ENCODE results near the gene HES2.

The HES2 gene

GRCh38 chr1:6465461-6466005 is 45.8 kb upstream of the HES2 start:
- no peak for DNase-seq (ENCODE audit: low spot score)
- in situ Hi-C loops (cut with MboI; ENCODE audit: low sequenced_read_pairs, unreplicated experiment), result no loop called here
- TF ChIP-seq, protein P1, sequence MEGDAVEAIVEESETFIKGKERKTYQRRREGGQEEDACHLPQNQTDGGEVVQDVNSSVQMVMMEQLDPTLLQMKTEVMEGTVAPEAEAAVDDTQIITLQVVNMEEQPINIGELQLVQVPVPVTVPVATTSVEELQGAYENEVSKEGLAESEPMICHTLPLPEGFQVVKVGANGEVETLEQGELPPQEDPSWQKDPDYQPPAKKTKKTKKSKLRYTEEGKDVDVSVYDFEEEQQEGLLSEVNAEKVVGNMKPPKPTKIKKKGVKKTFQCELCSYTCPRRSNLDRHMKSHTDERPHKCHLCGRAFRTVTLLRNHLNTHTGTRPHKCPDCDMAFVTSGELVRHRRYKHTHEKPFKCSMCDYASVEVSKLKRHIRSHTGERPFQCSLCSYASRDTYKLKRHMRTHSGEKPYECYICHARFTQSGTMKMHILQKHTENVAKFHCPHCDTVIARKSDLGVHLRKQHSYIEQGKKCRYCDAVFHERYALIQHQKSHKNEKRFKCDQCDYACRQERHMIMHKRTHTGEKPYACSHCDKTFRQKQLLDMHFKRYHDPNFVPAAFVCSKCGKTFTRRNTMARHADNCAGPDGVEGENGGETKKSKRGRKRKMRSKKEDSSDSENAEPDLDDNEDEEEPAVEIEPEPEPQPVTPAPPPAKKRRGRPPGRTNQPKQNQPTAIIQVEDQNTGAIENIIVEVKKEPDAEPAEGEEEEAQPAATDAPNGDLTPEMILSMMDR (IDR thresholded peaks at IDR 0.05; ENCODE audit: borderline replicate concordance, control extremely low read depth, extremely low read depth, insufficient read depth, missing control alignments), result no peak

GRCh38 chr1:6464915-6465314 is 45.2 kb upstream of the HES2 start:
- DNase-seq (ENCODE audit: low spot score), result no peak
- TF ChIP-seq, protein P1 (IDR thresholded peaks at IDR 0.05; ENCODE audit: borderline replicate concordance, control extremely low read depth, extremely low read depth, insufficient read depth, missing control alignments), result no peak
- in situ Hi-C loops (cut with MboI; ENCODE audit: low sequenced_read_pairs, unreplicated experiment), result no loop called here

GRCh38 chr1:6464514-6464836 is 44.8 kb upstream of the HES2 start:
- in situ Hi-C loops (cut with MboI; ENCODE audit: low sequenced_read_pairs, unreplicated experiment), result no loop called here
- no peak for DNase-seq (ENCODE audit: low spot score)
- TF ChIP-seq, protein P1 (IDR thresholded peaks at IDR 0.05; ENCODE audit: borderline replicate concordance, control extremely low read depth, extremely low read depth, insufficient read depth, missing control alignments), result no peak

DNA sequence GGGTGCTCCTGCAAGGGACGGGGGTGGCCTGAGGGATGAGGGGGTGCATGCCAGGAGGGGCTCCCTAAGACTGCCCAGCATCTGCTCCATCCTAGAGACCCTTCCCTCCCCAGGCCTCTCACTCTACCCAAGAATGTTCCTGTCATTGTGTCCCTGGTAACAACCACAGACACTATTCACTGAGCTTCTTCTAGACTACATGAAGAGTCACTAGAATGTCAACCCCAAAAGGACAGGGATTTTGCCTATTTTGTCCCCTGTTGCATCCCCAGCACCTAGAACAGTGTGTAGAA is 43.3 kb upstream of the HES2 start:
- DNase-seq (ENCODE audit: low spot score), result no peak
- TF ChIP-seq, protein P1 (IDR thresholded peaks at IDR 0.05; ENCODE audit: borderline replicate concordance, control extremely low read depth, extremely low read depth, insufficient read depth, missing control alignments), result no peak
- in situ Hi-C loops (cut with MboI; ENCODE audit: low sequenced_read_pairs, unreplicated experiment), result no loop called here

DNA sequence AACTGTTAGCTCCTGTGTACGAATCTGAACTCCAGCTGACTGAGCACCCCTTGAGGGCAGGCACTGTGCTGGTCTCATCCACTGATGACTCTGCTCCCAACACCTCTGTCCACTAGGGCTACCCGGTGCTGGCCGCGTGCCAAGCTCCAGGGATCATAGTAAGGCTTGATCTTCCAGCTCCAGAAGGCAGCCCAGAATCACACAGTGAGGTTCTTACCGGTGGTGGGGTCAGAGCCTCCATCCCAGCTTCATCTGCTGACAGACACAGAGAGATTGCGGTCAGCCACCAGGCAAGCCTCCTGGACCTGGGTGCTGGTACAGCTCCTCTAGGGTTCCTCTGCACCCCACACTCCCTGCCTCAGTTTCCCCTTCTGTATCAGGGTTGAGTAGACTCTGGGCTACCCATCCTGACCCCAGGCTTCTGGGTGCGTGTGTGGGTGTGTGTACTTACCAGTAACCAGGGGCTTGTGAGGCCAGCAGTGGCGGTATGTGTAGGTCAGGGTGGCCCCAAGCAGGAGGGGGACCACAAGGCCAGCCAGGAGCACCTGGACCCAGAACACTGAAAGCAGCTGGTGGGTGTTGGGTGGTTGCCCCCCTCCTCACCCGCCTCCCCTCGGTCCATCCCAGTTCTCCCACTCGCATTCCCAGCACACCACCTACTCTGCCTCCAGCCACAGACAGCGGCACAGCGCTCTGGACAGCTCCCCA is 42.8 kb upstream of the HES2 start:
- in situ Hi-C loops (cut with MboI; ENCODE audit: low sequenced_read_pairs, unreplicated experiment), result no loop called here
- no peak for DNase-seq (ENCODE audit: low spot score)
- TF ChIP-seq, protein P1 (IDR thresholded peaks at IDR 0.05; ENCODE audit: borderline replicate concordance, control extremely low read depth, extremely low read depth, insufficient read depth, missing control alignments), result no peak

- DNase-seq (ENCODE audit: low spot score), result no peak
- in situ Hi-C loops (cut with MboI; ENCODE audit: low sequenced_read_pairs, unreplicated experiment), result no loop called here
- TF ChIP-seq, protein P1 (IDR thresholded peaks at IDR 0.05; ENCODE audit: borderline replicate concordance, control extremely low read depth, extremely low read depth, insufficient read depth, missing control alignments), result no peak
Measured at GRCh38 chr1:6461538-6462411, 42.1 kb upstream of the HES2 start.

Data from GM13976 (cell line).